ENCODE data around the gene POLR2B.

GRCh38 chr4:56931924-56932323 lies 46.8 kb upstream of the POLR2B start:
- TF ChIP-seq EZH2 (optimal IDR thresholded peaks at IDR 0.05; ENCODE audit: low read depth, low read length) (no peak), CTCF (IDR thresholded peaks at IDR 0.05; ENCODE audit: low read length) (no peak), EZH2phosphoT487 (IDR thresholded peaks at IDR 0.05; ENCODE audit: low read length) (no peak)
